Testis (tissue), 2 donors: Measurements from ENCODE around the gene ANKH.

Experiments
- POLR2A ChIP-seq: fragments of 450-650 bp; IDR thresholded peaks from one replicate; pipeline ENCODE4 v1.6.1; 2017; ENCODE audit warnings: antibody characterized with exemption, mild to moderate bottlenecking, moderate library complexity
- TF ChIP-seq, protein P1 (sequence below), 3 experiments: fragments of 450-650 bp in 2 of 3; fragments of 200-600 bp in 1 of 3; sonication (generic) in 1 of 3; IDR thresholded peaks; one replicate each; pipeline ENCODE4 v1.5.1; 2016 to 2019; ENCODE audit warnings: antibody characterized with exemption in 3 of 3, mild to moderate bottlenecking in 2 of 3, moderate library complexity in 1 of 3

DNA sequence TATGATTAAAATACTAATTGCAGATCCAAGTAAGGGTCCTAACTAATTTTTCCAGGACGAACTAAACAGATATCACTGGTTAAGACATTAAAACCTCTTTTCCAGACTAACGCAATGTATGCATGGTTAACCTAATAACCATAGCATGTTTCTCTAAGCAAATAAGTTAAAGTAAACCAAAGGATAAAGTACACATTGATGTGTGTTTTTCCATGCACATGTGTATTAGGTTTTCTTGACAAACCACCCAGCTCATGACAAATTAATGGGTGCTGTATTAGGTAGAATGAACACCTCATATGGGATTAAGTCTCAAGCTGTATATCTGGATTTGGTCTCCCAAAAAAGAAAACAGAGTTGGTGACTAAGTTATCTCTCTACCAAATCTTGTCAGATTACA is 45.6 kb downstream of the ANKH start:
- TF ChIP-seq, protein P1, sequence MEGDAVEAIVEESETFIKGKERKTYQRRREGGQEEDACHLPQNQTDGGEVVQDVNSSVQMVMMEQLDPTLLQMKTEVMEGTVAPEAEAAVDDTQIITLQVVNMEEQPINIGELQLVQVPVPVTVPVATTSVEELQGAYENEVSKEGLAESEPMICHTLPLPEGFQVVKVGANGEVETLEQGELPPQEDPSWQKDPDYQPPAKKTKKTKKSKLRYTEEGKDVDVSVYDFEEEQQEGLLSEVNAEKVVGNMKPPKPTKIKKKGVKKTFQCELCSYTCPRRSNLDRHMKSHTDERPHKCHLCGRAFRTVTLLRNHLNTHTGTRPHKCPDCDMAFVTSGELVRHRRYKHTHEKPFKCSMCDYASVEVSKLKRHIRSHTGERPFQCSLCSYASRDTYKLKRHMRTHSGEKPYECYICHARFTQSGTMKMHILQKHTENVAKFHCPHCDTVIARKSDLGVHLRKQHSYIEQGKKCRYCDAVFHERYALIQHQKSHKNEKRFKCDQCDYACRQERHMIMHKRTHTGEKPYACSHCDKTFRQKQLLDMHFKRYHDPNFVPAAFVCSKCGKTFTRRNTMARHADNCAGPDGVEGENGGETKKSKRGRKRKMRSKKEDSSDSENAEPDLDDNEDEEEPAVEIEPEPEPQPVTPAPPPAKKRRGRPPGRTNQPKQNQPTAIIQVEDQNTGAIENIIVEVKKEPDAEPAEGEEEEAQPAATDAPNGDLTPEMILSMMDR (IDR thresholded peaks at IDR 0.05), result no peak
- no peak for TF ChIP-seq POLR2A
